ENCODE data around the gene C1QTNF6. TPM values are rescaled to one million over a fixed set of nuclear protein-coding genes. Genes with fewer than 3 reads are reported as not detected.

C1QTNF6 gene
- total RNA-seq, 1 experiment from 2014 or later: 15.2 TPM

DNA sequence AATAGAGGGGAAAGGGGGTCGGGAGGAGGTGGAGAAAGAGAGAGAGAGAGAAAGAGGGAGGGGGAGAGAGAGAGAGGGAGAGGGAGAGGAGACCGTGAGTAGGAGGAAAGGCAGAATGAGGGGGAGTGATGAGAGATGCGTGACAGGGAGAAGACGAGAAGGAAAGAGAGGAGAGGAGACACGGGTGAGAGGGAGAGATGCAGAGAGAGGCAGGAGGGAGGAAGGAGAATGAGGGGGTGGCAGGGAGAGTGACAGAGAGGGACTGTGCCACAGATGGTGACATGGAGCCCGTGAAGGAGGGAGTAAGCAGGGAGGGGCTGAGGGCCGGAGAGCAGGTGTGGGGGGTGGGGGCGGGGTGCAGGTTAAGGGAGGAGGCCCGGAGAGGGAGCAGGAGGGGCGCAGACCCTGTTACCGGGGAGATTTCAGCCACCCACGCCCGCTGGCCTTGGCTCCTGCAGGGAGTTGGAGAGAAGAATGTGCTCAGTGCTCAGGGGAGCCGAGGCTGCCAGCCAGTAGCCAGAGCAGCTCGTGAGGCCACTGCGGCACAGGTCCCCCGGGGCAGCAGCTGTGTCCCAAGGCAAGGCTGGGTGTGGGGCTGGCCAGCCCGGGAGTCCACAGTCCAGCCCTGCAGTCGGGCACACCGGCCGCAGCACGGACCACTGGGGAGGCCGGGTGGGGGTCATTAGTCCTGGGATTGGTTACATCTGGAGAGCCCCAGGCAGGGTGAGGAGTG is 24.3 kb upstream of the C1QTNF6 start, which contains the start of gene SSTR3:
TSS of gene SSTR3 (minus strand) at position 304 of the 733 bp plus-strand sequence. CDS start 4,674 bp downstream, outside the sequence.
- Histone ChIP-seq H3K9ac (ENCODE audit: low read length) (no peak within 1 kb of the TSS), H3K4me3 (replicated peaks in 1 of 2; ENCODE audit: low read depth in 1 of 2, low read length in 2 of 2) (no peak within 1 kb of the TSS), H3K27me3 (ENCODE audit: insufficient read depth, low read length) (no peaks in the 10 kb centered on the region), H3K9me3 (ENCODE audit: control insufficient read depth in 1 of 2, insufficient read depth in 1 of 2, low read depth in 1 of 2, low read length in 2 of 2) (no peaks in the 10 kb centered on the region), H3K36me3 (ENCODE audit: control insufficient read depth in 1 of 2, insufficient read depth in 2 of 2, low read length in 2 of 2) (no peaks in the 10 kb centered on the region), H2AFZ (ENCODE audit: low read depth, low read length, poor library complexity, severe bottlenecking) (no peak within 1 kb of the TSS), H4K20me1 (ENCODE audit: insufficient read depth) (no peaks in the 10 kb centered on the region), H3K9me2 (ENCODE audit: insufficient read depth) (no peaks in the 10 kb centered on the region), H3K79me2 (ENCODE audit: insufficient read depth, low read length) (no peaks in the 10 kb centered on the region), H3K27ac (ENCODE audit: low read depth, low read length) (no peak within 1 kb of the TSS), H3K4me1 (ENCODE audit: control insufficient read depth in 1 of 2, insufficient read depth in 2 of 2, low read length in 2 of 2) (no peaks in the 10 kb centered on the region), H3K4me2 (ENCODE audit: low read length) (no peak within 1 kb of the TSS)
- POLR2A ChIA-PET: no interaction called here
- no TSS peak for BruUV-seq (replicated peaks)
- ATAC-seq (0 out of 2 replicates have a peak, but pooled peaks have one; percentile 17), DNase-seq (ENCODE audit: low read depth, low spot score) (no peak)
- RAD21 ChIA-PET (ENCODE audit: low non-redundant PET in 1 of 2, low total read pairs in 2 of 2, uncharacterized antibody in 2 of 2, unreplicated experiment in 2 of 2): no interaction called here
- CTCF ChIA-PET: no interaction called here
- intact Hi-C loops (cut with micrococcal nuclease): no loop called here
- TF ChIP-seq ZBTB33 (IDR thresholded peaks at IDR 0.05; ENCODE audit: extremely low read depth, insufficient replicate concordance, low read length) (no peak), POLR2A (IDR thresholded peaks at IDR 0.05; ENCODE audit: borderline replicate concordance, extremely low read depth, insufficient read depth, insufficient read length) (no peak), FOSL1 (IDR thresholded peaks at IDR 0.05; ENCODE audit: low read depth) (no peak), ZNF274 (IDR thresholded peaks at IDR 0.05; ENCODE audit: low read depth, low read length) (no peak), CEBPB (IDR thresholded peaks at IDR 0.05; ENCODE audit: low read depth) (no peak), TCF7L2 (IDR thresholded peaks at IDR 0.05; ENCODE audit: borderline replicate concordance, extremely low read depth, insufficient read depth, insufficient read length) (no peak), EZH2phosphoT487 (IDR thresholded peaks at IDR 0.05; ENCODE audit: borderline replicate concordance) (no peak), CBX3 (IDR thresholded peaks at IDR 0.05; ENCODE audit: low read depth) (no peak), REST (IDR thresholded peaks at IDR 0.05; ENCODE audit: low read depth) (no peak), EZH2 (IDR thresholded peaks at IDR 0.05) (no peak)
- TF ChIP-seq, protein P1, sequence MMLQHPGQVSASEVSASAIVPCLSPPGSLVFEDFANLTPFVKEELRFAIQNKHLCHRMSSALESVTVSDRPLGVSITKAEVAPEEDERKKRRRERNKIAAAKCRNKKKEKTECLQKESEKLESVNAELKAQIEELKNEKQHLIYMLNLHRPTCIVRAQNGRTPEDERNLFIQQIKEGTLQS (IDR thresholded peaks at IDR 0.05): no peak
- TF ChIP-seq, protein P2, sequence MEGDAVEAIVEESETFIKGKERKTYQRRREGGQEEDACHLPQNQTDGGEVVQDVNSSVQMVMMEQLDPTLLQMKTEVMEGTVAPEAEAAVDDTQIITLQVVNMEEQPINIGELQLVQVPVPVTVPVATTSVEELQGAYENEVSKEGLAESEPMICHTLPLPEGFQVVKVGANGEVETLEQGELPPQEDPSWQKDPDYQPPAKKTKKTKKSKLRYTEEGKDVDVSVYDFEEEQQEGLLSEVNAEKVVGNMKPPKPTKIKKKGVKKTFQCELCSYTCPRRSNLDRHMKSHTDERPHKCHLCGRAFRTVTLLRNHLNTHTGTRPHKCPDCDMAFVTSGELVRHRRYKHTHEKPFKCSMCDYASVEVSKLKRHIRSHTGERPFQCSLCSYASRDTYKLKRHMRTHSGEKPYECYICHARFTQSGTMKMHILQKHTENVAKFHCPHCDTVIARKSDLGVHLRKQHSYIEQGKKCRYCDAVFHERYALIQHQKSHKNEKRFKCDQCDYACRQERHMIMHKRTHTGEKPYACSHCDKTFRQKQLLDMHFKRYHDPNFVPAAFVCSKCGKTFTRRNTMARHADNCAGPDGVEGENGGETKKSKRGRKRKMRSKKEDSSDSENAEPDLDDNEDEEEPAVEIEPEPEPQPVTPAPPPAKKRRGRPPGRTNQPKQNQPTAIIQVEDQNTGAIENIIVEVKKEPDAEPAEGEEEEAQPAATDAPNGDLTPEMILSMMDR (IDR thresholded peaks at IDR 0.05 in 2 of 3, conservative IDR thresholded peaks at IDR 0.05 in 1 of 3; ENCODE audit: borderline replicate concordance in 1 of 3, insufficient read depth in 1 of 3, low read depth in 2 of 3, low read length in 2 of 3): no peak

All from HCT116 (cell line).